ENCODE data around the gene ARHGEF18.

GRCh38 chr19:7337380-7338194 is 11.2 kb upstream of the ARHGEF18 start:
- no peak for TF ChIP-seq CTCF (IDR thresholded peaks at IDR 0.05)
- TF ChIP-seq POLR2AphosphoS5 (IDR thresholded peaks at IDR 0.05) = no peak
- no peak for TF ChIP-seq POLR2A (IDR thresholded peaks at IDR 0.05)
